ENCODE measurements around the gene CNTD1. TPM values are rescaled to one million over a fixed set of nuclear protein-coding genes. Genes with fewer than 3 reads are reported as not detected.

Gene CNTD1
- total and polyA plus RNA-seq, 2 of the 4 experiments (the other 2 are of a cell fraction): not detected

- in situ Hi-C loops (cut with MboI; ENCODE audit: low sequenced_read_pairs): no loop called here
- no TSS peak for BruUV-seq (replicated peaks)
Measured at GRCh38 chr17:42748908-42749798, 49.5 kb upstream of the CNTD1 start.

More at GRCh38 chr17:42748908-42749798, 49.5 kb upstream of the CNTD1 start:
- ChIA-PET POLR2A (ENCODE audit: unreplicated experiment) (no interaction called here), CTCF (interaction anchor here (1.3 to 2.9 kb wide), 2 partner anchors 11 to 14 kb away, joined by 6 to 12 read pairs; partner anchors contain the start of gene RAMP2)
- Histone ChIP-seq H3K4me3 (ENCODE audit: insufficient read depth, low read depth, low read length) (no peak overlapping the region), H3K27ac (ENCODE audit: insufficient read depth, low read length) (no peak overlapping the region), H3K9me3 (ENCODE audit: control insufficient read depth, insufficient read depth, low read length) (no peaks in the 10 kb centered on the region), H2BK20ac (ENCODE audit: low read depth, low read length) (no peak overlapping the region), H3K4me1 (ENCODE audit: control insufficient read depth, insufficient read depth, low read length) (peaks cover 5% of the 10 kb centered on the region; the same call in 1 of the 2 replicates), H4K8ac (ENCODE audit: low read depth in 2 of 2, low read length in 2 of 2) (no peak overlapping the region), H2BK5ac (ENCODE audit: low read depth, low read length, poor library complexity, severe bottlenecking) (no peak overlapping the region), H3K14ac (replicated peaks; ENCODE audit: low read depth, low read length) (no peak overlapping the region), H3K4ac (ENCODE audit: low read depth, low read length) (no peak overlapping the region), H3K36me3 (ENCODE audit: control insufficient read depth, insufficient read depth, low read length) (no peaks in the 10 kb centered on the region), H2BK15ac (ENCODE audit: low read depth, low read length) (no peak overlapping the region), H2BK120ac (ENCODE audit: low read depth, low read length) (no peak overlapping the region), H2AK5ac (ENCODE audit: low read depth, low read length) (no peak overlapping the region), H3K23ac (ENCODE audit: low read depth, low read length) (0 out of 2 replicates have a peak overlapping the region, but pooled peaks have one; percentile 51), H3K56ac (ENCODE audit: extremely low read depth, insufficient read depth, low read length) (no peak overlapping the region), H3K79me1 (ENCODE audit: low read depth in 1 of 2, low read length in 2 of 2) (peaks cover under 1 to 3% of the 10 kb centered on the region in 2 experiments; a peak in 3 of 4 replicates), H3K27me3 (ENCODE audit: control insufficient read depth, insufficient read depth, low read length) (peaks cover 27% of the 10 kb centered on the region), H3K4me2 (ENCODE audit: low read depth, low read length) (no peak overlapping the region), H3K9me1 (ENCODE audit: insufficient read depth, low read length) (peaks cover 4% of the 10 kb centered on the region; the same call in 1 of the 2 replicates), H4K20me1 (ENCODE audit: insufficient read depth, low read length) (no peaks in the 10 kb centered on the region), H4K91ac (ENCODE audit: insufficient read depth, low read depth, low read length) (no peak overlapping the region), H3K18ac (ENCODE audit: low read depth, low read length) (no peak overlapping the region), H4K5ac (ENCODE audit: low read depth, low read length) (no peak overlapping the region), H3K9ac (ENCODE audit: low read depth, low read length) (no peak overlapping the region), H2AFZ (replicated peaks; ENCODE audit: low read length, poor library complexity) (no peak overlapping the region), H2AK9ac (replicated peaks; ENCODE audit: low read depth, low read length, poor library complexity) (peak overlapping the region; percentile 18)
- intact Hi-C loops (cut with micrococcal nuclease) (no loop called here), dilution Hi-C loops (cut with HindIII; ENCODE audit: low sequenced_read_pairs, unreplicated experiment) (no loop called here)
- TF ChIP-seq FOS (IDR thresholded peaks at IDR 0.05; ENCODE audit: low read depth, low read length) (no peak), RCOR1 (IDR thresholded peaks at IDR 0.05; ENCODE audit: insufficient replicate concordance, low read length) (no peak), CTCF (conservative IDR thresholded peaks at IDR 0.05; ENCODE audit: low read depth, low read length) (no peak), MAZ (IDR thresholded peaks at IDR 0.05; ENCODE audit: borderline replicate concordance, low read depth, low read length) (no peak), SMC3 (IDR thresholded peaks at IDR 0.05; ENCODE audit: low read depth, low read length) (no peak), ELK1 (IDR thresholded peaks at IDR 0.05; ENCODE audit: borderline replicate concordance, low read depth, low read length) (no peak), POLR2A (IDR thresholded peaks at IDR 0.05; ENCODE audit: low read depth, low read length) (no peak), USF2 (IDR thresholded peaks at IDR 0.05; ENCODE audit: low read depth, low read length) (no peak)
- ATAC-seq (ENCODE audit: low read depth) (no peak), DNase-seq (no peak)
- WGBS, 2 experiments (ENCODE audit: extremely low coverage in 2 of 2, insufficient read length in 1 of 2): 43% methylated on average over 4 of the region's 11 CpGs; no CpG with 5 or more reads in 1 of the 2 experiments
